ENCODE results near the gene NADSYN1.

Gene NADSYN1

DNA sequence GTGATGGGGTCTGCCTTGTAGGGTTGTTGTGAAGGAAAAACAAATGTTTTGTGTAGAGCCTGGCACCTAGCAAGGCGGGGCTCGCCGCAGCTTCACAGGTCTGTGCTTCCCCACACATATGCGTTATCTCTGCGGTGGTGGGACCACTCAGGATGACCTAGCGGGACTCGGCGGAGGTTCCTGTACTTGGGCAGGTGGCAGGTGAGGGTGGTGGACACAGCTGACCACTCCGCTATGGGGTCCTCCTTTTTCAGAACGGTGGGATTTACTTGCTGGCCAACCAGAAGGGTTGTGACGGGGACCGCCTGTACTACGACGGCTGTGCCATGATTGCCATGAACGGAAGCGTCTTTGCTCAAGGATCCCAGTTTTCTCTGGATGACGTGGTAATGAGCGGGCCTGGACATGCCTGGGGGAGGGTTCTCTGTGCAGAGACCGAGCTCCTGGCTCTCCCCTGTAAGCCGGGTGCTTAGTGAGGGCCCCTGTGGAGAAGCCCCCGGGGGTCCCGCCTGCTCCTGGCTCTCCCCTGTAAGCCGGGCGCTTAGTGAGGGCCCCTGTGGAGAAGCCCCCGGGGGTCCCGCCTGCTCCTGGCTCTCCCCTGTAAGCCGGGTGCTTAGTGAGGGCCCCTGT, 21.3 kb downstream of the NADSYN1 start:
- no peak for DNase-seq (ENCODE audit: low read depth)

GRCh38 chr11:71474771-71475483, 21.9 kb downstream of the NADSYN1 start:
- no peak for DNase-seq (ENCODE audit: low read depth)

DNA sequence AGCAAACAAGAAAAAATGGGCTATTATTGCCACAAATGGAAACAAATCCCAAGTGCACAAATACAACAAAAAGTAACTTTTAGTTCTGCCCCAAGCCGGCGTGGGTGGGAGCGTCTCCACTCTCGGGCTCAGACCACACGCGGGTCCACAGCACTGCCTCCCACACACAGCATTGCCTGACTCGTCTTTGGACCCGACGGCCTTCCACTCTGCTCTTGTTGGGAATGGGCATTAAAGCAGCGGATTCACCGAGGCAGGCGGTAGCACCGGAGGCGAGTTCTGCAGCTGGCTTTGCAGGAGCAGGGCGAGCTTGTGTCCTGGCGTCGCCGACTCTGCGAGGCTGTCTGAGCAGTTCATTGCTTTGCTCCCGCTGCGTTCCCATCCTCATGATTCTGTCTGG, 23.0 kb downstream of the NADSYN1 start:
- no peak for DNase-seq (ENCODE audit: low read depth)

GRCh38 chr11:71476926-71477640, 24.1 kb downstream of the NADSYN1 start:
- no peak for DNase-seq (ENCODE audit: low read depth)

- DNase-seq (ENCODE audit: low read depth): no peak
These were observed 24.9 kb downstream of the NADSYN1 start for GRCh38 chr11:71477641-71478527.

DNA sequence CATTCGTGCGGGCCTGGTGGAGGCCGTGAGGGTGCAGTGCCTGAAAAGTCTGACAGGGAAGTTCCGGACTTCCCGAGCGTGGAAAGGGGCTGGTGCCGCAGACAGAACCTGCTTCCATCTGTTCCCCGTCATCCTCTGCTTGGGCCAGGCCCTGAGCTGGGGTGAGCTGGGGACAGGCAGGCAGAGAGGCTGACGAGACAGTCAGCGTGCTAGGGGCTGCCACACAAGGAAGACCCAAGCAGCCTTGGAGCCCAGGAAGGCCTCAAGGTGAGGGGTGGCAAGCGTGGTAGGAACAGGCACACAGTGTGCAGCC, 25.5 kb downstream of the NADSYN1 start:
- DNase-seq (ENCODE audit: low read depth): no peak

DNA sequence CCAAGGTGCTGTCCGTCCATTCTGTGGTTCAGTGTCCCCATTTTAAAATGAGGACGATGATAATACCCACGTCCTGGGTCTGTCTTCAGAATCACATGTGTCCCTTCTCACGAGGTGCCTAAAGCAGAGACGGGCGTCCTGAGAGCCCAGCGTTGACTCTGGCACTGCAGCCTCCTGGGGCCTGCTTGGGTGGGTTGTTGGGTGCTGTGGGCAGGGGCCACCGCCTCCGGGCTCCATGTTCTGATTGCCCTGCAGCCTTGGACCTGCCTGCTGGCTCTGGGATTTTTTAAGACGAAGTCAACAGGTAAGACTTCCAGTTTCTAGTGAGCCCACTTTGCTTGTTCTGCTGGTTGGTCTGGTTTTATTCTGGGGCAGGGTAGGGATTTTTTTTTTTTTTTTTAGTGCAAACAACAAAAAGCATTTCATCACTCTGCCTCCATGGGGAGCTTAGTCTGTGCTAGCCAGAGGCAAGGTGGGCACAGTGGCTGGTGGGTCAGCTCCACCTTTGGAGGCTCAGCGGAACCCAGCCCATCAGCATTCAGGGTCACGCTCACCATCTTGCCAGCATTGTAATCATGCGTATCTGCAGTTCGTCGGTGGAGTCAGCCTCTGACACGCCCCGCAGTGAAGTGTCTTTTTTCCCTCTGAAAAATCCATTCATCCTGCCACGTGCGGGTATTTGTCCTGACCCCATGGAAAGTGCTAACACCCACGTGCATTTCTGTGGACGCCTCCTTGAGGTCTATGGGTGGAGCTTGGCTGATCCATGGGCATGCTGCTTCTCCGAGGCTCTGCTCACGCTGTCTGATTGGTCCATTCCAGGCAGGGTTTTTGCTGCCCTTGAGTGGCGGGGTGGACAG, 28.3 kb downstream of the NADSYN1 start:
- no peak for DNase-seq (ENCODE audit: low read depth)

DNA sequence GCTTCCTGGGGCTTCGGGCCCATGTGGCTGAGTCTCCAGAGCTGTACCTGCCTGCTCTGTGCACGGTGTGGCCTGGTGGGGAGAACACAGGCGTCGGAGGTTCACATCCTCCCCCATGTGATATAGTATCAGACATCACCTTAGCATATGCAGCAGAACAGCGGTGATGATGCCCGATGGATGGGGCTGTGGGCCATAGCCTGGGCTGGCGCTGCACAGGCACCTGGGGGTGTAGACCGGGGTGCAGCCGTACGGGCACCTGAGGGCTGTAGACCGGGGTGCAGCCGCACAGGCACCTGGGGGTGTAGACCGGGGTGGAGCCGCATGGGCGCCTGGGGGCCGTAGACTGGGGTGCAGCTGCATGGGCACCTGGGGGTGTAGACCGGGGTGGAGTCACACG, 29.2 kb downstream of the NADSYN1 start:
- DNase-seq (ENCODE audit: low read depth): no peak

GRCh38 chr11:71482746-71483364, 29.9 kb downstream of the NADSYN1 start:
- DNase-seq (ENCODE audit: low read depth): no peak

DNA sequence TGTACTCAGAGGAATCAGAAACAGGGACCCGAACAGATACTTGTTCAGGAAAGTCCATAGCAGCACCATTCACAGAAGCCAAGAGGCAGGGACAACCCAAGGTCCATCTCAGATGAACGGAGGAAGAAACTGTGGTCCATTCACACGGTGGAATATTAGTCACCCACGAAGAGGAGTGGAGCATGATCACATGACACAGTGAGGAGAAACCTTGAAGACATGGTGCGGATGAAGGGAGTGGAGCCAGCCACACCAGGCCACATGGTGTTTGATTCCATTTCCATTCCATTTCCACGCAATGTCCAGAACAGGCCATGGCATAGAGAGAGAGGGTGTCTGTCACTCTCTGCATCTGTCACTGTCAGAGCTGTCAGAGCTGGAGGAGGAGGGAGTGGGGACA, 30.7 kb downstream of the NADSYN1 start:
- DNase-seq (ENCODE audit: low read depth): no peak

DNA sequence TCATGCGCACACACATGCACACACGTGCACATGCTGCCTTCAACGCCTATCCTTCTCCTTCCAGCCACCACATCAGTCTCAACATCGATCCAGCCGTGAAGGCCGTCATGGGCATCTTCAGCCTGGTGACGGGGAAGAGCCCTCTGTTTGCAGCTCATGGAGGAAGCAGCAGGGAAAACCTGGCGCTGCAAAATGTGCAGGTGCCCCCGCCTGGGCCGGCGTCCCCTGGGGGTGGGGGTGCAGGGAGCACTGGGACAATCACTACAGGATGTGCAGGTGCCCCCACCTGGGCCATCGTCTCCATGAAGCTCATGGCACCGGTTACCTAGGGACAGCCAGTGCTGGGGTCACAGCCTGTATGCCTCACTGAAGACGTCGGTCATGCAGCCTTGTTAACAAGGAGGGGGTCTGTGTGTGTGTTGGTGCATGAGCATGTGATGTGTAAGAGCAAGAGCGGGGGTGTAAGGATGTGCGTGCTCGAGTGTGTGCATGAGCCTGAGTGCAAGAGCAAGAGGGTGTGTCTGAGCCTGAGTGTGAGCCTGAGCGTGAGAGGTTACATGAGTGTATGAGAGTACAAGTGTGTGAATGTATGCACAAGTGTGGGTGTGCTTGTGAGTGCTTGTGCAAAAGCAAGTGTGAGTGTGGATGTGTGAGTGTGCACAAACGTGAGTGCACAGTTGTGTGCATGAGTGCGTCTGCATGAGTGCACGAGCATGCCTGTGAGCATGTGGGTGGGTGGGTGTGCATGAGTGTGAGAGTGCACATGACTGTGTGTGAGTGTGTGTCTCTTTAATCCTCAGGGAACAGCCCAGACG, 31.5 kb downstream of the NADSYN1 start:
- no peak for DNase-seq (ENCODE audit: low read depth)

GRCh38 chr11:71485063-71485399, 32.0 kb downstream of the NADSYN1 start:
- DNase-seq (ENCODE audit: low read depth): no peak

DNA sequence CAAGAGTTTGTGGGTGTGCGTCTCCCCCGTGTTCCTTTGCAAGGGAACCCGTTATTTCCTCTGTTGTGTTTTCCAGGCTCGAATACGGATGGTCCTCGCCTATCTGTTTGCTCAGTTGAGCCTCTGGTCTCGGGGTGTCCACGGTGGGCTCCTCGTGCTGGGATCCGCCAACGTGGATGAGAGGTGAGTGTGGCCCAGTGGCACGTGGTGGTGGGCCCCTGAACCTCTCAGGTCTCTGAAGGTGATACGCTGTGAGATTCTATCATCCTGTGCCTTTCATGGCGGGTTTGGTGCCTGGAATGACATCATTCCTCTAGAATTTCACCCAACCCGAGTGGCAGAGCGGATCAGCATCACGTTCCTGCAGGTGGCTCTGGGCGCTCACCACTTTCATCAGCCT, 32.5 kb downstream of the NADSYN1 start:
- no peak for DNase-seq (ENCODE audit: low read depth)

- no peak for DNase-seq (ENCODE audit: low read depth)
These were observed 33.3 kb downstream of the NADSYN1 start for GRCh38 chr11:71486320-71486719.

GRCh38 chr11:71488681-71489270, 35.8 kb downstream of the NADSYN1 start:
- DNase-seq (ENCODE audit: low read depth): no peak

DNA sequence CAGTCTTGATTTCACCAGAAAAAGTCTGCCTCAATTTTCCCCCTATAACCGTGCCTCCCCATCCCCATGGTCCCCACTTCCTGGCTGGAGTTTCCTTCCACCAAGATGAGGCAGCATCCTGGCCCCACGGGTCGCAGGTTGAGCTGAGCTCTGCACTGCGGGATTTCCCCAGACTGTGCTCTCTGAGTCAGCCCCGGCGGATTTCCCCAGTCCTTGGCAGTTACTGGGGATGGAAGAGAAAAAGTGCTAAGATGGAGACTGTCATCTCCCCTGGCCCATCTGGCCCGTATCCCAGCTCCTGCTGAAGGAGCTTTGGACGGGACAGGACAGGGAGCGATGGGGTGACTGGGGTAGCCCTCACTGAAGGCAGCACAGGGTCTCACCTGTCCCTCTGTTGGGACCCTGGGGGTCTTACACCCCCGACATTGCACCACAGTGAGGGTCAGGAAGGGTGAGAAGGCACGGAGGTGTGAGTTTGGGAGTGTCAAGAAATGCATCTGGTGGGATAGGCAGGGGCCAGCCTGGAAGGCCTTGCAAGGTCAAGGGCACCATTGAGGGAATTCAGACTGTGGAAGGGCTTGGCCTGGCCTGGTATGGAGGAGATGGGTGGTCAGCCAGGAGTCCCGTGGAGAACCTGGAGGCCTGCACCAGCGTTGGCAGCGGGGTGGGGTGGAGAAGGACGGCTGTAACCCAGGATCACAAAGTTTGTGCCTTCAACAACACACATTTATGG, 36.5 kb downstream of the NADSYN1 start:
- no peak for DNase-seq (ENCODE audit: low read depth)

DNA sequence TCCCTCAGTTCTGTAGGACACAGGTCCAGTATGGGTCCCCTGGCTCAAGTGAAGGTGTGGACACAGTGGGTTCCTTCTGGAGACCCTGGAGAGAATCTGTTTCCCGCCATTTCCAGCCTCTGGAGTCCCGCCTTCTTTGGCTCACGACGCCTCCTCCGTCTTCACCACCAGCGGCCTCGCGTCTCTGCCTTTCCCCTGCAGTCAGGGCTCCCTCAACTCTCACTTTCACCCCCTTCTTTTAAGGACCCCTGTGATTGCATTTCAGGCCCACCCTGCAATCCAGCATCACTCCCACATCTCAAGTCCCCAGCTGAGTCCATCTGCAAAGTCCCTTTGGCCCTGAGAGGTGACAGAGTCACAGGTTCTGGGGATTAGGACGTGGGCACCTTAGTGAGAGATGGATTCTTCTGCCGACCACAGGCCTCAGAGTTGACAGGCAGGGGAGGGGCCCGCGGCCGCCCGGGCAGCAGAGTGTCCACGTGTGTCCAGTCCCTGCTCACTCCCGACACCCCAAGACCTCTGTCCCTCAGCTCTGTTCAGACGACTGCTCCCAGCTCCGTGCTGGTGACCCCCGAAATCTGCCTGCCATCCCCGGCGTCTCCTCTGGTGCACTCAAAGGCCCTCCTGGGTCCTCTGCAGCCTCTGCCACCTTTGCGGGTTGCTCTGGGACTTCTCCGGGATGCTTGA, 37.2 kb downstream of the NADSYN1 start:
- no peak for DNase-seq (ENCODE audit: low read depth)

- no peak for DNase-seq (ENCODE audit: low read depth)
These were observed 37.9 kb downstream of the NADSYN1 start for GRCh38 chr11:71490731-71491390.
